H1 (cell line): Measurements from ENCODE around the gene FRMPD1. TPM values are rescaled to one million over a fixed set of nuclear protein-coding genes. Genes with fewer than 3 reads are reported as not detected.

Source experiments
- CTCF ChIA-PET: fragments of 300-600 bp; sonication (Branson Sonifier 250); formaldehyde crosslinking; loops from one replicate; lab custom pipeline; 2021; ENCODE audit not compliant: partially characterized antibody; lab: Charles Lee
- POLR2A ChIA-PET: fragments of 300-600 bp; sonication (Branson Sonifier 250); formaldehyde crosslinking; loops from one replicate; lab custom pipeline; 2021; ENCODE audit warnings: inconsistent platforms; ENCODE audit not compliant: partially characterized antibody; lab: Charles Lee
- DNase-seq, 2 experiments: peaks; one replicate each; pipeline versions ENCODE4 v3.0.0 to v3.0.0-alpha.2; 2010 to 2022; ENCODE audit warnings: low spot score in 2 of 2, low read depth in 1 of 2, mixed read lengths in 1 of 2
- FAIRE-seq: peaks from 2 replicates; lab custom pipeline; 2011; peaks lifted over from hg19 to GRCh38; lab: Jason Lieb, UNC
- H2AFZ ChIP-seq: 2 replicates; pipeline ENCODE4 v1.8.1; 2012; ENCODE audit warnings: low read length, inconsistent platforms
- H2AK5ac ChIP-seq: 2 replicates; pipeline ENCODE4 v1.6.1; 2013; ENCODE audit warnings: low read depth, low read length
- H2BK120ac ChIP-seq: replicated peaks from 2 replicates; pipeline ENCODE3; 2013; ENCODE audit warnings: low read depth, low read length, inconsistent platforms
- H2BK12ac ChIP-seq: 2 replicates; pipeline ENCODE4 v1.6.1; 2013; ENCODE audit warnings: low read depth, low read length
- H2BK15ac ChIP-seq: 2 replicates; pipeline ENCODE4 v1.6.1; 2013; ENCODE audit warnings: low read length
- H2BK20ac ChIP-seq: 2 replicates; pipeline ENCODE4 v1.6.1; 2013; ENCODE audit warnings: low read length
- H2BK5ac ChIP-seq: 2 replicates; pipeline ENCODE4 v1.6.1; 2013; ENCODE audit warnings: low read depth, low read length
- H3K14ac ChIP-seq: 2 replicates; pipeline ENCODE4 v1.6.1; 2013; ENCODE audit warnings: inconsistent platforms; ENCODE audit not compliant: insufficient read length
- H3K18ac ChIP-seq: 2 replicates; pipeline ENCODE4 v1.6.1; 2013; ENCODE audit warnings: low read length; ENCODE audit errors: extremely low read depth
- H3K23ac ChIP-seq: 2 replicates; pipeline ENCODE4 v1.6.1; 2013; ENCODE audit warnings: inconsistent platforms; ENCODE audit not compliant: insufficient read length
- H3K23me2 ChIP-seq: 2 replicates; pipeline ENCODE4 v1.6.1; 2013; ENCODE audit warnings: low read depth, low read length
- H3K27ac ChIP-seq: 2 replicates; pipeline ENCODE4 v1.6.1; 2011; ENCODE audit warnings: low read depth, low read length, inconsistent platforms
- H3K27me3 ChIP-seq, 4 experiments: replicated peaks in 1 of 4; 1 replicate in 1 of 4; 2 replicates in 3 of 4; pipeline versions ENCODE4 v1.6.1 to v1.8.1; 2011 to 2013; ENCODE audit warnings: low read length in 3 of 4, mild to moderate bottlenecking in 3 of 4, inconsistent platforms in 2 of 4, mixed read lengths in 2 of 4, moderate library complexity in 1 of 4; ENCODE audit not compliant: control insufficient read depth in 3 of 4, insufficient read depth in 3 of 4; ENCODE audit errors: extremely low read depth in 1 of 4
- H3K36me3 ChIP-seq, 4 experiments: 2 replicates each; pipeline versions ENCODE4 v1.6.1 to v1.8.1; 2011 to 2013; ENCODE audit warnings: mild to moderate bottlenecking in 4 of 4, low read length in 3 of 4, moderate library complexity in 2 of 4, control low read depth in 1 of 4, inconsistent platforms in 1 of 4; ENCODE audit not compliant: insufficient read depth in 4 of 4, control insufficient read depth in 2 of 4
- H3K4ac ChIP-seq: replicated peaks from 2 replicates; pipeline ENCODE3; 2013; ENCODE audit warnings: low read length, low read depth, mixed read lengths, inconsistent platforms; ENCODE audit not compliant: insufficient read length
- H3K4me1 ChIP-seq, 4 experiments: replicated peaks in 1 of 4; 1 replicate in 1 of 4; 2 replicates in 3 of 4; pipeline versions ENCODE4 v1.6.1 to v1.8.1; 2011 to 2013; ENCODE audit warnings: low read length in 3 of 4, inconsistent platforms in 2 of 4, mixed read lengths in 1 of 4; ENCODE audit not compliant: insufficient read depth in 4 of 4, control insufficient read depth in 3 of 4
- H3K4me2 ChIP-seq, 2 experiments: 2 replicates each; pipeline versions ENCODE4 v1.6.1 to v1.8.1; 2011 to 2013; ENCODE audit warnings: low read depth in 2 of 2, low read length in 2 of 2, control low read depth in 1 of 2, inconsistent platforms in 1 of 2, mild to moderate bottlenecking in 1 of 2; ENCODE audit not compliant: insufficient read depth in 1 of 2
- H3K4me3 ChIP-seq, 4 experiments: fragments of 200-600, 300-600 bp in 1 of 4; sonication (generic), shearing (Covaris generic), sonication (Bioruptor Twin) in 1 of 4; 2 replicates each; pipeline versions ENCODE4 v1.5.1 to v1.8.1; 2011 to 2016; ENCODE audit warnings: low read length in 4 of 4, low read depth in 3 of 4, control low read depth in 2 of 4, inconsistent platforms in 2 of 4, mild to moderate bottlenecking in 2 of 4, mixed read lengths in 1 of 4, moderate library complexity in 1 of 4; ENCODE audit not compliant: insufficient read depth in 2 of 4; ENCODE audit errors: extremely low read depth in 1 of 4
- H3K56ac ChIP-seq: replicated peaks from 2 replicates; pipeline ENCODE3; 2013; ENCODE audit warnings: low read depth, mild to moderate bottlenecking, mixed read lengths, low read length, inconsistent platforms; ENCODE audit not compliant: insufficient read length
- H3K79me1 ChIP-seq: 2 replicates; pipeline ENCODE4 v1.6.1; 2013; ENCODE audit warnings: low read depth, low read length, control low read depth
- H3K79me2 ChIP-seq, 2 experiments: 2 replicates each; pipeline versions ENCODE4 v1.6.1 to v1.8.1; 2012 to 2013; ENCODE audit warnings: low read length in 2 of 2, mild to moderate bottlenecking in 2 of 2, inconsistent platforms in 1 of 2; ENCODE audit not compliant: insufficient read depth in 2 of 2, control insufficient read depth in 1 of 2
- H3K9ac ChIP-seq, 4 experiments: replicated peaks in 1 of 4; 1 replicate in 1 of 4; 2 replicates in 3 of 4; pipeline versions ENCODE4 v1.6.1 to v1.8.1; 2011 to 2013; ENCODE audit warnings: low read depth in 3 of 4, low read length in 3 of 4, control low read depth in 2 of 4, mild to moderate bottlenecking in 2 of 4, moderate library complexity in 2 of 4, inconsistent platforms in 1 of 4; ENCODE audit errors: extremely low read depth in 1 of 4
- H3K9me3 ChIP-seq, 2 experiments: 2 replicates each; pipeline versions ENCODE4 v1.6.1 to v1.8.1; 2012 to 2013; ENCODE audit warnings: mild to moderate bottlenecking in 2 of 2, moderate library complexity in 2 of 2, control low read depth in 1 of 2, inconsistent platforms in 1 of 2, low read depth in 1 of 2, low read length in 1 of 2, mixed read lengths in 1 of 2; ENCODE audit not compliant: insufficient read depth in 2 of 2
- H4K20me1 ChIP-seq, 2 experiments: replicated peaks in 1 of 2; 2 replicates each; pipeline versions ENCODE3 to v1.8.1; 2011 to 2013; ENCODE audit warnings: inconsistent platforms in 2 of 2, low read length in 2 of 2, mild to moderate bottlenecking in 1 of 2; ENCODE audit not compliant: insufficient read depth in 2 of 2, control insufficient read depth in 1 of 2
- H4K5ac ChIP-seq: 2 replicates; pipeline ENCODE4 v1.6.1; 2013; ENCODE audit warnings: low read length, low read depth, mixed read lengths, inconsistent platforms; ENCODE audit not compliant: insufficient read length
- H4K8ac ChIP-seq: 2 replicates; pipeline ENCODE4 v1.8.0; 2013; ENCODE audit warnings: mild to moderate bottlenecking, moderate library complexity, low read length, inconsistent platforms; ENCODE audit not compliant: insufficient read depth; ENCODE audit errors: extremely low read depth
- H4K91ac ChIP-seq: replicated peaks from 2 replicates; pipeline ENCODE3; 2013; ENCODE audit warnings: low read length, mixed read lengths, inconsistent platforms; ENCODE audit not compliant: insufficient read length
- EP300 ChIP-seq, 2 experiments: IDR thresholded peaks; 1 replicate in 1 of 2; 2 replicates in 1 of 2; pipeline ENCODE4 v1.6.1; 2011 to 2012; ENCODE audit warnings: low read depth in 2 of 2, low read length in 2 of 2, mild to moderate bottlenecking in 2 of 2, borderline replicate concordance in 1 of 2, inconsistent platforms in 1 of 2, moderate library complexity in 1 of 2
- RXRA ChIP-seq: IDR thresholded peaks from 2 replicates; pipeline ENCODE4 v1.6.1; 2011; ENCODE audit warnings: low read depth, mild to moderate bottlenecking, low read length, moderate library complexity; ENCODE audit not compliant: insufficient read depth
- TAF7 ChIP-seq: optimal IDR thresholded peaks from 2 replicates; pipeline ENCODE3; 2011; ENCODE audit warnings: low read depth, mild to moderate bottlenecking, inconsistent platforms, low read length, moderate library complexity, borderline replicate concordance
- polyA plus RNA-seq, 7 experiments: library from polyadenylated mRNA; depleted of rRNA in 3 of 7; stranded (reverse) in 5 of 7; unstranded in 2 of 7; fragments of >200 nt in 5 of 7; fragments of 200-250 nt in 2 of 7; gene quantifications; 1 replicate in 5 of 7; 2 replicates in 1 of 7; 4 replicates in 1 of 7; pipeline versions ENCODE4 v1.2.1 to v1.2.3, GENCODE V29; 2011 to 2013; ENCODE audit warnings: missing spikeins in 2 of 7, mixed read lengths in 2 of 7
- total RNA-seq: library from RNA; stranded (reverse); fragmentation: NEBNext Ultra II Directional; extraction: Animal tissue kit (Norgen Biotek cat#: 25700); gene quantifications from 2 replicates; pipeline ENCODE4 v1.2.1, GENCODE V29; 2021

Gene FRMPD1
- total and polyA plus RNA-seq, 2 of the 8 experiments (the other 6 are each of a cell fraction or from before 2014, with no cell fraction given) = 0.27 to 0.32 TPM

GRCh38 chr9:37643214-37643613, 7.5 kb upstream of the FRMPD1 start:
- H3K36me3 ChIP-seq = no peaks in the 10 kb centered on the region
- H3K23me2 ChIP-seq = no peaks in the 10 kb centered on the region
- no peak overlapping the region for H3K4me2 ChIP-seq
- H2AFZ ChIP-seq = no peak overlapping the region
- H3K27ac ChIP-seq = no peak overlapping the region
- H3K23ac ChIP-seq = no peak overlapping the region
- no peak overlapping the region for H4K8ac ChIP-seq
- ChIA-PET CTCF (interaction anchor here (1.3 to 1.6 kb wide), 2 partner anchors 13 to 26 kb away, joined by 4 read pairs; no protein-coding TSS in a partner anchor), POLR2A (interaction anchor here (0.7 to 1.0 kb wide), 2 partner anchors 14 to 16 kb away, joined by 3 to 4 read pairs; no protein-coding TSS in a partner anchor)
- FAIRE-seq (no peak), DNase-seq (no peak)
- no peak overlapping the region for H2BK15ac ChIP-seq
- H2BK120ac ChIP-seq = no peak overlapping the region
- no peaks in the 10 kb centered on the region for H3K9me3 ChIP-seq
- no peak overlapping the region for H2BK12ac ChIP-seq
- no peak overlapping the region for H4K5ac ChIP-seq
- H3K56ac ChIP-seq = no peak overlapping the region
- H3K79me1 ChIP-seq = no peaks in the 10 kb centered on the region
- TF ChIP-seq RXRA (no peak), TAF7 (no peak), EP300 (IDR thresholded peaks at IDR 0.05; ENCODE audit: borderline replicate concordance in 1 of 2, low read depth in 2 of 2, low read length in 2 of 2) (no peak)
- H4K20me1 ChIP-seq = no peaks in the 10 kb centered on the region
- H3K18ac ChIP-seq = no peak overlapping the region
- no peaks in the 10 kb centered on the region for H3K4me1 ChIP-seq
- no peak overlapping the region for H4K91ac ChIP-seq
- H3K27me3 ChIP-seq = peaks cover 0 to 4% (median under 1%) of the 10 kb centered on the region in 4 experiments; a peak in 3 of 7 replicates
- H2BK5ac ChIP-seq = no peak overlapping the region
- no peak overlapping the region for H3K9ac ChIP-seq
- no peak overlapping the region for H3K14ac ChIP-seq
- no peak overlapping the region for H3K4ac ChIP-seq
- H2BK20ac ChIP-seq = no peak overlapping the region
- H2AK5ac ChIP-seq = no peak overlapping the region
- H3K79me2 ChIP-seq = no peaks in the 10 kb centered on the region
- no peak overlapping the region for H3K4me3 ChIP-seq
